Type B pancreatic cell (in vitro differentiated cells): Measurements from ENCODE around the gene SNX22. TPM values are rescaled to one million over a fixed set of nuclear protein-coding genes. Genes with fewer than 3 reads are reported as not detected.

Experiments used
- DNase-seq: peaks from one replicate; pipeline ENCODE4 v3.0.0; 2021; ENCODE audit warnings: mixed read lengths; ENCODE audit not compliant: unreplicated experiment; ENCODE audit errors: extremely low spot score
- H3K27ac Mint-ChIP-seq: 2 replicates; pipeline ENCODE4 v1.8.0; 2021; ENCODE audit warnings: mild to moderate bottlenecking, mixed read lengths
- H3K27me3 Mint-ChIP-seq: 2 replicates; pipeline ENCODE4 v1.8.0; 2021; ENCODE audit warnings: mixed read lengths
- H3K36me3 Mint-ChIP-seq: 2 replicates; pipeline ENCODE4 v1.8.0; 2021; ENCODE audit warnings: mixed read lengths
- H3K4me1 Mint-ChIP-seq: one replicate; pipeline ENCODE4 v1.8.0; 2021; ENCODE audit warnings: mixed read lengths; ENCODE audit not compliant: unreplicated experiment
- H3K4me3 Mint-ChIP-seq: 2 replicates; pipeline ENCODE4 v1.8.0; 2021; ENCODE audit warnings: mild to moderate bottlenecking, mixed read lengths
- H3K9me3 Mint-ChIP-seq: 2 replicates; pipeline ENCODE4 v1.8.0; 2021; ENCODE audit warnings: mixed read lengths
- CTCF ChIP-seq: fragments of 200-600 bp; sonication (generic); conservative IDR thresholded peaks from 2 replicates; pipeline ENCODE4 v1.5.0; 2021; ENCODE audit warnings: antibody characterized with exemption, mild to moderate bottlenecking
- total RNA-seq: library from RNA; stranded (reverse); gene quantifications from 2 replicates; pipeline ENCODE4 v1.2.1, GENCODE V29; 2021; ENCODE audit warnings: low replicate concordance

Gene SNX22
- total RNA-seq, 1 donor from 2014 or later: 2.7 TPM

GRCh38 chr15:64153480-64154367 lies 2.2 kb downstream of the SNX22 start:
- peaks cover 7% of the 10 kb centered on the region for H3K36me3 Mint-ChIP-seq
- H3K27ac Mint-ChIP-seq: peak overlapping the region; percentile 84
- H3K9me3 Mint-ChIP-seq: no peaks in the 10 kb centered on the region
- peaks cover 25% of the 10 kb centered on the region for H3K27me3 Mint-ChIP-seq
- peaks cover 11% of the 10 kb centered on the region for H3K4me1 Mint-ChIP-seq
- DNase-seq: peak; percentile 96
- TF ChIP-seq CTCF: peak; percentile 98
- peak overlapping the region; percentile 87 for H3K4me3 Mint-ChIP-seq

- no peak for TF ChIP-seq CTCF
- peaks cover 16% of the 10 kb centered on the region for H3K36me3 Mint-ChIP-seq
- DNase-seq: no peak
- peaks cover 13% of the 10 kb centered on the region for H3K4me1 Mint-ChIP-seq
- no peaks in the 10 kb centered on the region for H3K9me3 Mint-ChIP-seq
- H3K27ac Mint-ChIP-seq: peak overlapping the region; percentile 29
- peaks cover 15% of the 10 kb centered on the region for H3K27me3 Mint-ChIP-seq
- H3K4me3 Mint-ChIP-seq: no peak overlapping the region
Measured at GRCh38 chr15:64155802-64156651, 4.5 kb downstream of the SNX22 start.

GRCh38 chr15:64156652-64157331 lies 5.3 kb downstream of the SNX22 start:
- Mint-ChIP-seq H3K4me1 (peaks cover 13% of the 10 kb centered on the region), H3K27me3 (peaks cover 14% of the 10 kb centered on the region), H3K9me3 (no peaks in the 10 kb centered on the region), H3K4me3 (no peak overlapping the region), H3K36me3 (peaks cover 16% of the 10 kb centered on the region), H3K27ac (no peak overlapping the region)
- no peak for DNase-seq
- no peak for TF ChIP-seq CTCF

GRCh38 chr15:64157599-64158125 lies 6.1 kb downstream of the SNX22 start:
- Mint-ChIP-seq H3K4me1 (peaks cover 13% of the 10 kb centered on the region), H3K36me3 (peaks cover 19% of the 10 kb centered on the region), H3K27me3 (peaks cover 12% of the 10 kb centered on the region), H3K9me3 (no peaks in the 10 kb centered on the region), H3K4me3 (no peak overlapping the region), H3K27ac (peak overlapping the region; percentile 20)
- no peak for TF ChIP-seq CTCF
- DNase-seq: no peak
